NCI-H1417 (cell line): ENCODE measurements around the gene NOSTRIN.
"Not testable (repeated sequence)": the region's sequence is repeated elsewhere in the genome, so short reads cannot be mapped to it uniquely, and the experiment has no call there.

Source experiments
- DNase-seq, 3 experiments: peaks; one replicate each; lab custom pipeline; 2025; lab: John Stamatoyannopoulos, UW

Gene NOSTRIN, protein sequence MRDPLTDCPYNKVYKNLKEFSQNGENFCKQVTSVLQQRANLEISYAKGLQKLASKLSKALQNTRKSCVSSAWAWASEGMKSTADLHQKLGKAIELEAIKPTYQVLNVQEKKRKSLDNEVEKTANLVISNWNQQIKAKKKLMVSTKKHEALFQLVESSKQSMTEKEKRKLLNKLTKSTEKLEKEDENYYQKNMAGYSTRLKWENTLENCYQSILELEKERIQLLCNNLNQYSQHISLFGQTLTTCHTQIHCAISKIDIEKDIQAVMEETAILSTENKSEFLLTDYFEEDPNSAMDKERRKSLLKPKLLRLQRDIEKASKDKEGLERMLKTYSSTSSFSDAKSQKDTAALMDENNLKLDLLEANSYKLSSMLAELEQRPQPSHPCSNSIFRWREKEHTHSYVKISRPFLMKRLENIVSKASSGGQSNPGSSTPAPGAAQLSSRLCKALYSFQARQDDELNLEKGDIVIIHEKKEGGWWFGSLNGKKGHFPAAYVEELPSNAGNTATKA

DNA sequence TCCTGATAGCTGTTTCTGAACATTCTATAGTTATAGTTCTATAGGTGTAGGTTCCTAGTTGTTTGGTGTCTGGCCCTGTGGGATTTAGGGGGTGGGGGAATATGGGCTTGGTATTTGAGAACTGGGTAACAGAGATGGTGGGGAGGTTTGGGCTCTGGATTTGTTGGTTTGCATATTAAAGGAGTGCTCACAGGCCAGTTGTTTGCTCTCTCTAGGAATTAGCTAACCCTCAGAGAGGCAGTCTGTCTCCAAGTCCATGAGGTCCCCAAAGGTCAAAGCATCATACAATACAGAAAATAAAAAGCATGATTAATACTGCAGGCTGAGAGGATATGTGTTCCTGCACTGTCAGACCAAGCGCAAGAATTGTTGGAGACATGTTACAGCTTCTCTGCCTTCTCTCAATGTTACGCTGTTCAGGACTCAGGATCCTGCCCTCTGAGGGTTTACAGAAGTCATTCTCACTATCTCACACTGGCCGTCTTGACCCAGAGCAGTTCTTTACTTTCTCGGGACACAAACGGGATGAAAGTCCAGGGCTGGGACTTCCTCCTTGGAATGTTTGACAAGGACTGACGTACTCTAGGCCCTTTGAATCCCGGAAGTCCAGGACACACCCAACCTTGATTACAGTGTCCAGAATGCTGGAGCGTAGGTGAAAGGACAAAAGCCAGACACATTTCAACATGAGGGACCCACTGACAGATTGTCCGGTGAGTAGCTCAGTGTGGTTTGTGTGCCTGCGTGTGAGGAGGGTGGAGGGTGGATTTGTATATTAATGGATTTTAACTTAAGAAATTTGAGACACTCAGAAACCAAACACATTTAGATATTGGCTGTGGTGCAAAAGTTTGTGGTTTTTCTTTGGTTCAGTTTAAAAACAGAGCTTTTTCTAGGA is at the start of gene NOSTRIN:
NOSTRIN (plus strand) TSS at position 677 of the 898 bp plus-strand sequence; CDS start at position 687, 10 bp downstream.
- no peak for DNase-seq

DNA sequence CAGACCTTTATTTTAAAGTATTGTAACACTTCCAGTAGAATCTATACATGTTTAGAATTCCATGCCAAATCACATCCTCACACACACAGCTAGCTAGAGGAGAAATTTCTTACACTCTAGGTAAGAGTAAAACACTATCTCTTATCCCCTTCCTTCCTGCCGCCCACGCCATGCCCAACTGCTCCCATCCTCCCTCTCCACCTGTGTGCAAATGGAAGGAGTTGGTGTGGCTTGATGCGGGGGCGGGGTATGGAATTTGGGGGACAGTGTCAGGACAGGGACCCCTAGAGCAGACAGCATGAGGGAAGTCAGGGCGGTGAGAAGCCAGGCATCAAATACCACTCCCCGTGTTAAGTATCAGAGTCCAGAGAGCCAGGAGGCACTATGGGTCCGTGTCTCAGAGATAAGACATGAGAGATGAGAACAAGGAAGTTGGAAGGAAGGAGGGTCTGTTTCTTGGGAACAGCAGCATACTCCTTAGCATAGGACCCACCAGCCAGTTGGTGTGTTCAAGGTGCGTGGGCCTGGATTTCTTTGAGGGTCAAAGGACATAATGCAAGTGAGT is 48.6 kb upstream of the NOSTRIN start:
- no peak for DNase-seq

DNA sequence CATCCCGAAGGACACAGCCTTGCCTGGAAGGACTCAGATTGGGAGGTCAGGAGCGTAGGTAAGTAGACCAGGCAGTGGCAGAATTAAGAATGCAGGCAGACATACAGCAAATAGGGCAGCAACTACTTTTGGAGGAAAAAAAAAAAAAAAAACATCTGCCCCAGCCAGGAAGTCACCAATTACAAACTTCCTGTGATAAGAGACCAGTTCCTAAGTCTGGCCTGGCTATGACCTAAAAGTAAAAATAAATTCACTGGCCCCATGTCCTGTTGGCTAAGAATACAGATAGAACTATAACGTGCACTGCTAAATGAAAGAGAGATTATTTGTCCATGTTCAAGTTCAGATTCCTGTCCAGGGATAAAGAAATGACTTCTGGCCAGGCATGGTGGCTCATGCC is 45.2 kb upstream of the NOSTRIN start:
- no peak for DNase-seq

DNA sequence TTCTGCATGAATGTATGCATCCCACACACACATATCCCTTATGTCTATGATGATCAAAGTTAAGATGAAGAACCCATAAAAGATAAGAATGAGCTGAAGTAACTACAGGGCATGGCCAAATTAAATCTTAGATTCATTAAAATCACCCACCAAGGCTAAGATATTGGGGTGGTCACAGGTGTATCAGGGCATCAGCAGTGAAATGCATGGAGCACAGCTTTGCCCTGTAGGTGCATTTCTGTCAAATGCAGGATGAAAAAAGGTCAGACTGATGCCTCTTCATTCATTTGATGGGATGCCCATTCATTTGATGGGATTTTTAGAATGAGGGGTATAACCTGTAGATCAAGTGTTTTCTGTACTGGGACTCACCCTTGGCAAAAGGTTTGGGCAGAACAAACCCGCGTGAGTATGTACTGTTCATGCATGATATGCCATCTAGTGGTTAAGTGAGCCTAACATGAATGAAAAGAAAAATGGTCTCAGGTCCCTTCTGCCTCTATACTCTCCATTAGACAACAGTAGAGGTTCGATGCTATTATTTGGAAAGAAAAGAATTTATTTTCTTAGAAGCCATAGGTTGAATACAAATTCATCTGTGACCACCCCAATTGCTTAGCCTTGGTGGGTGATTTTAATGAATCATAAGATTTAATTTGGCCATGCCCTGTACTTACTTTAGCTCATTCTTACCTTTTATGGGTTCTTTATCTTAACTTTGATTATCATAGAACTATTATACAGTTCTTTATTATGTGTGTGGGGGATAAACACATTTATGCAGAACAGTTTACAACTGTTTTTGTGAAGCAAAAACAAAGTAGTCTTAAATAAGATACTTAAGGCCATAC is 43.2 kb upstream of the NOSTRIN start:
- DNase-seq: peak in 2 of 3 experiments; percentile 31 to 32

DNA sequence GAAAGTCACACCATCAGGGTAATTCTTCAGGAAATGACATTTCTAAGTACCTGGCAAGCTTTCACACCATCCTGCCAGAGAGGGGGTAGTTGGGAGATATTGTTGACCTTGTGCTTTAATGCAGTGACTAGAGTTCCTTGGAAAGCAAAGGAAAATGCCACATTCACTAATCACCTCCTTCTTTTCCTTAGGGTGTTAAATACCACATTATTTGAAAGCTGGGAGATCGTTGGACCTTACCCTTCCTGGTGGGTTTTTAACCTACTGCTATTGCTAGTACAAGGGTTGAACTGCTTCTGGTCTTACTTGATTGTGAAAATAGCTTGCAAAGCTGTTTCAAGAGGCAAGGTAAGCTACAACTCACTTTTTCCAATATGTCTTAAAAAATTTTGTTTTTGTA is 37.0 kb upstream of the NOSTRIN start:
- DNase-seq: no peak

DNA sequence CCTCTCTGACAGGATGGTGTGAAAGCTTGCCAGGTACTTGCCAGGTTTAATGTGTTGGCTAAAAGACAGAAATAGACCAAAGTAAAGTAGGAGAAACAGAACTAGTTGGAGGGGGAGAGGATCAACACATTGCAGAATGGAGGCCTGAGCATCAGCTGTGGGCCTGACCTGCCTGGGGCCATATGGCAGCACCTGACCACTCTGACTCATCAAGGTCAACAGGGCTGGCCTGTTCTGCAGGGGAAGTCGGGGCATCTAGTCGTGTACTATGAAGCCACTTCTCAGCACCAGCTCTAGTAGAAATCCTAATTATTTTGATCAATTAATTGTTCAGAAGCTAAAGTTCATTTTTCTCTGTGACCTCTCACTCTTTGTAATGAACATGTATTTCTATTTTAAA is 35.8 kb upstream of the NOSTRIN start:
- no peak for DNase-seq

DNA sequence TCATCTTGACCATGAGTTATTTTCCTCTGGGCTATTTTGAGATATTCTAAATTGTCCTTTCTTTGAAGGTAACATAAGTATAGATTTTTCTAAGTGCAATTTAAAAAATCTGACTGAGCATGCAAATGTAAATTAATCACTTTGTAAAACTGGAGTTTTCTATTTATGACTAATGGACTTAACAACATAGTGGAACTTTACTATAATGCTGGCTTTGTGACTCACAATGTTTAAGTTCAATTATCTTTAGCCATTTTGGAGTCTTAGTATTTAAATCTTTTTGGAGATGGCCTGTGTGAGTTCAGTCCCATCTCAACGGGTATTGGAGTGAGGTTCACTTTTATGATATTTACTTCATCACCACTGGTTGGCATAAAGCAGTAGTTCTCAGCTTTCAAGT is 35.2 kb upstream of the NOSTRIN start:
- no peak for DNase-seq

DNA sequence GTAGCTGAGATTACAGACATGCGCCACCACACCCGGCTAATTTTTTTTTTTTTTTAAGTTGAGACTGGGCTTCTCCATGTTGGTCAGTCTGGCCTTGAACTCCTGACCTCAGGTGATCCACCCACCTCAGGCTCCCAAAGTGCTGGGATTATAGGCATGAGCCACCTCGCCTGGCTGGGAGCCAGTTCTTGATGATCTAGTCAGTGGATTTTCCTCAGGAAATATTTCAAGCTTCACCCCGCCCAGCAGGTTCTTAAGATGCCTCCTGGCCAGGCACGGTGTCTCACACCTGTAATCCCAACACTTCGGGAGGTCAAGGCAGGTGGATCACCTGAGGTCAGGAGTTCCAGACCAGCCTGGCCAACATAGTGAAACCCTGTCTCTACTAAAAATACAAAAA is 34.1 kb upstream of the NOSTRIN start:
- not testable (repeated sequence) for DNase-seq

DNA sequence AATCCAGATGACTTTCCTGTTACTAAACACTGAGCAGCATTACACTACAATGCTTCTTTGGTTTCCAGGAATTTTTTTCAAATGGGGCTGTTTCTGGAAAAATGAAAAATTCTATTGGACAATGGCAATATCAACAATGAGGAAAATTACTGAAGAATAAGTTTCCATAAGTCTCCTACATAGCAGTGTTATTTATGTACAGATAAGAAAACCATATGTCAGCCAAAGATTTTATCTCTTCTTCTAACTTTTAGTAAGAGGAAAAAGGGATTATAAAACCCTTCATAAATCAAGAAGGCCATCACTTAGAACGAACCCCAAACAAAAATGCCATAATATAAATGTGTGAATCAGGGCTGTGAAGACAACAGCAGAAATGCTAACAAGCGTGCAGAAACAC is 31.6 kb upstream of the NOSTRIN start:
- no peak for DNase-seq

DNA sequence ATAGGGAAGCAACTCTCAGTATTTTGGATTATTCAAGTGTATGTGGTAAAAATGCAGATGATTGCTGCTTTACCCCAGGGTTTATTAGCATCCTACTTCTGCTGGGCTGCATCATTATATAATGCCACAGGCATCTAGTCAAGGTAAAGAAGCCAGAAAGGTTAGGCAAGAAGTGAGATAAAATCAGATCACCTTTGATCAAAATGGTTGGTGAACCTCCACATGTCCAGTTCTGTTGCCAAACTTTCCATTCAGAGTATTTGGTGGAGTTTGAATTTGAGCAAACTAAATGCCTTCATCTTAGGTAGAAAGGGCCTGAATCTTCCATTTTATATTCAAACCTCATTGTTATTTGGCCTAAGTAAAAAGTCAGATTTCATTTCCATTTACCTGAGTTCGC is 29.7 kb upstream of the NOSTRIN start:
- no peak for DNase-seq

DNA sequence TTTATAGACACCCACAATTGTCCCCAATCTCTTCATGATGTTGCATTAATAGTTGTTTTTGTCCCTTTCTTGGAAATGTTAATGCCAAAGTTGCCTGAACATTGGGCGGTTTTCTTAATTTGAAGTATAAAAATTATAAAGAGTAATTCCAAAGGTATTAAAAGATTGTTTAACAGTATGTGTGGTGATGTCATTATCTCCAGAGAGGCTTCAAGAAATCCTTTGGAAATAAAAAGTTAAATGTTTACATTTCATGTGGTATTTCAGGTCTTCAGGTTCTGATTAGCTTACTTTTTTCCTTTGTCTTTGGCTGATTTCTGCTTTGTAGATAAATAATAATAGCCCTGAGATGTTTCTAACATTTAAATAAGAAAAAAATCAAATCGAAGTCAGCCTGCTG is 29.3 kb upstream of the NOSTRIN start:
- no peak for DNase-seq

DNA sequence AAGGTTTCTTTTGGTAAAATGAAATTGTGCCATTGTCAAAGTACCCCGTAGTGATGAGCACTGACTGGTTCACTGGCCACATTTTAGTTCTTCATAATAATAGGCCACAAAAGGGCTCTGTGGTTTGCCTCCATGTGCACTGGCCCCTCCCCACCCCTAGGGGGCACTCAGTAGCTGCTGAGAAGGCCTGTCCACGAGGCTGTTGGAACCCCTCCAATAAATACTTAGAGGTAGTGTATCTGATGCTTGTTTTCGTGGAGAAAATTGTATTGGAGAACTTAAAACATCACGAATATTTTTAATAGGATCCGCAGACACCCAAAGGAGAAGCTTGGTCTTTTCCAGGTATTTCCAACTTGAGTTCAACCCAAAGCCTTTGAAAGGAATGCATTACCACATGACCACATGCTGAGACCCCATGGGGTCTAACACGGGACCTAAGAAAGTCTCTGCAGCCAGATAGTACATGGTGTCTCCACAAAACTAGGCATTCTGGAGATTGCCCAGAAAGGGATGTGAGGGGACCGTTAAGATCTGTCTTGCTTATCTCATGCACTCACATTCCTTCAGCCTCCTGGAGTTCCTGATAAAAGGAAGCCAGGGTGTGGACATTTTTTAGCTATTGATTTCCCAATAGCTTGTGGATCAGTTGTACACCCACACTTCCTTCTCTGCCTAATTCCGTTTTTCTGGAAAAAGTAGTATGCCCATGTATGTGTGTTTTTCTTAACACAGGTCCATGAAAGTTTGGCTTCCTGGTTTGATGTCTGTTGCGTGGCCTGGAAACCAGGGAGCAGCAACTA is 28.5 kb upstream of the NOSTRIN start:
- DNase-seq: peak in 2 of 3 experiments; percentile 2 to 49

DNA sequence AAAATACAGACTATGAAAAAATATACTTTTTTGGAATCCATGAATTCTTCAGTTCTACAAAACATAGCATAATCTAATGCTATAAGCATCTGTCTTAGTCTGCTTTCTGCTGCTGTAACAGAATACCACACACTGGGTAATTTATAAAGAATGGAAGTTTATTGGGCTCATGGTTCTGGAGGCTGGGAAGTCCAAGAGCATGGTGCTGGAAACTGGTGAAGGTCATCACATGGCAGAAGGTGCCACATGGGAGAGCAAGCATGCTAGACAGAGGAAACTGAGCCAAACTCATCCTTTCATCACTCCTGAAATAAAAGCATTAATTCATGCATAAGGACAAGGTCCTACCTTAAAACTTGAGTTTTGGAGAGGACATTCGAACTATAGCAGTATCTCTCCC is 26.6 kb upstream of the NOSTRIN start:
- DNase-seq: no peak

DNA sequence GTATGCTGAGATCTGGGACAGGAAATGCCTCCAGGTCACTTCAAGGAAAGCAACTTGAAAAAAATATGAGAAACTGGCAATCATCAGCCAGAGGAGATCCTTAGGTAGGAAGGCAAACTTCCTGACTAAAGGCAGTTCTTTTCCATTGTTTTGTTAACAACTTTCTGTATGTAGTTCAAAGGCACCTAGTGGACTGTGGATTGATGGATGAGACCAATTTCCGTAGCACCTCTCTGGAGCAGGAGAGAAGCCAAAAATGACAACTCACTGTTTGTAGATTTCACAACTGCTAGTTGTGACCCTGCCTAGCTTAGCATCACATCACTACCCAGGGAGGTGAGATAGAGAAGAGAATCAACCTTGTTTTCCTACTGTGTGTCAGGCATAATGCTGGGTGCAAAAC is 21.8 kb upstream of the NOSTRIN start:
- no peak for DNase-seq

DNA sequence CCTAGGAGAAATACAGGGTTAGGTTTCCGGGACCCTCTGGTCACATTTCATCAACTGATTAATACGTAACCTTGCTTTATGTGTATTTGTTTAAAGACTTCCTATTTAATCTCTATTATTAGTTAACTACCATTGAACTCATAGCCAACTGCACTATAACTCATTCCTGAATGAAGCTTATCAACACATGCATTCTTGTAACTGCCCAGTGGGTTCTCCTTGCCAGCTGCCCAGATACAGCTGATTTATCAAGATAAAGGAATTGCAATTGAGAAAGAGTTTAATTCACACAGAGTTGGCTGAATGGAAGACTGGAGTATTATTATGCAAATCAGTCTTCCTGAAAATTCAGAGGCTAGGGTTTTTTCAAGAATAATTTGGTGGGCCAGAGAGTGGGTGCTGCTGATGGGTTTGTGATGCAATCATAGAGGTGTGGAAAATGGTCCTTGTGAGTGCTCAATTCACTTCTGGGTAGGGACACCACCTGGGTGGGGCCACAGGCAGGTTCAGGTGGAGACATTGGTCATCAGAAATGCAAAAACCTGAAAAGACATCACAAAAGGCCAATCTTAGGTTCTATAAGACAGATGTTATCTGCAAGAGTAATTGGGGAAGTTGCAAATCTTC is 21.1 kb upstream of the NOSTRIN start:
- DNase-seq: no peak

DNA sequence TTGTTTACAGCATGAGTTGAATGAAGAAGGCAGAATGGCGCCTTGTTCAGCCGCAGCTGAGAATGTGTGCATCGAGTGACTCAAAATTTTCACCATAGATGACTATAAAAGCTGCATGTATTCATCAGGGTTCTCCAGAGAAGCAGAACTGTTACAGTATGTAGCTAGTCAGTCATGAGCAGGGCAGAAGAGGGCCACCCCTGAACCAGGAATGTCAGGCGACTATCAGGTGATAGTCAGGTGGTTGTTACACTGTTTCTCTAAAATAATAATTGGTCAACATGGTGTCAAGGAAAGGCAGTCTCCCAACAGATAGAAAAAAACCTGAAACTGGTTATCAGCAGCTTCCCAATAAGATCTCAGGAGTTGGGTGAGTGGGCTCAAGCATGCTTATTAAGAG is 20.2 kb upstream of the NOSTRIN start:
- no peak for DNase-seq

DNA sequence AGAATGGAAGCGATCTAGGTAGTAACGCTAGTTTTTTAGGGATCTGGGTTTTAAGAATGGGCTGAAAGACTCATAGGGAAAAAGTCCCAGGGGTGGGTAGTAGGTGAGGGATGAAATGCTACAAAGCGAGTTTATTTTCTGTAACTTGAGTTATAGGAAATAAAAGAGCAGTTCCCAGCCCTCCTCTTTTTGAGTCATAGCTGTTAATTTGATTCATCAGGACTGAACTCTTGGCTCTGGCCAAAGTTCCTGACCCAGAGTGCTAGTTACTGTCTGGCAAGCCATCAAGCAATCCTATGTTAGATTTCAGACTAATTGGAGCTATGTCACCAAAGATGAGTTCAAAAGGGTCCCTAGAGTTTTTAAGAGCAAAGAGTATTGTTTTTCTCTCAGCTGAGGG is 17.4 kb upstream of the NOSTRIN start:
- no peak for DNase-seq

DNA sequence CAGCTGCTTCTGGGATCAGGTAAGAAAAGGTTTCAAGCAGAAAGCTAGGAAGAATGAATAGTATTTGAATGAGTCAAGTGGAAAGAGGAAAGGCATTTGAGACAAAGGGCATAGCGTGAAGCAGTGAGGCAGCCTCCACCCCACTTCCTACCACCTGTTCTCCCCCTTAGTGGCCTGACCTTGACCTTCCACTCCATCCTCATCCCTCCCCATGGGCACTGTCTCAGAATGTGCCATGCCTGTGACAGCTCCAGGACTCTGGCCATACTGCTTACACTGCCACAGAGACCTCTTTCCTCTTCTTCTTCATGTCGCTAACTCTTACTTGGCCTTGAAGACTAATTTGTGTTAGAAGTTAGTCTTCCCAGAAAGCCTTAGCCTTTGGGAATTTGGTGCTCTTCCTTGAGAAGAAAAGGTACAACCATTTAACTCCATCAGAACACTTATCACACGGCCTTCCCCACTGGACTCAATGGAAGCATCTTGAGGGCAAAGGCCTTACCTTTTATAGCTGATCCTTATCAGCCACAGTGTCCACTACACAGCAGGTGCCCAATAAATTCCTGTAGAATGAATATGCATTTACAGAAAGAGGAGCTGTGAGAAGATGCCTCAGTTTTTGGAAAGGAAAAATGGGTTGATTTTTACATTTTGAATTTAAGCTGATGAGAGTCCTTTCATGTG is 15.2 kb upstream of the NOSTRIN start:
- no peak for DNase-seq

DNA sequence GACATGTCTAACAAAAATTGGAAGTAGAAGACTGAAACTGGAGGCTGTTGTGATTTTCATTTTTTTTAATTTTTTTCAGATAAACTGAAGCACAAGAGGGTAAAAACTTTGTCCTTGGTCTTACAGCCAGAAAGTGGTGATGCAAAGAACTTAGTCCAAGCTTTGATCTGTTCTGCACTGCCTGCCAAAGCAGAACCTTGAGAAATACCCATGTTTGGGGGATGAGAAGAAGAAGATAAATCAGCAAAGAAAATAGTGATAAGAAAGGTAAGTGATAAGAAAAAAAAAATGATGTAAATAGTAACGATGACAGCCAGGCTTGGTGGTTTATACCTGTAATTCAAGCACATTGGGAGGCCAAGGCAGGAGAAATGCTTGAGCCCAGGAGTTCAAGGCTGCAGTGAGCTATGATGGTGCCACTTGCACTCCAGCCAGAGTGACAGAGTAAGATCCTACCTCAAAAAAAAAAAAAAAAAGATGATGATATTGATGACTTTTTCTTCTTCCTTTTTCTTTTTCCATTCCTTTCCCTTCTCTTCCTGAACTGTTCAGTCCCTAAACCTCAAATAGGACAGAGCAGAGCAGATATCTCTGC is 14.6 kb upstream of the NOSTRIN start:
- DNase-seq: no peak
